Vagina (tissue), 2 donors: ENCODE data around the gene MYLK. TPM values are rescaled to one million over a fixed set of nuclear protein-coding genes. Genes with fewer than 3 reads are reported as not detected.

Experiments
- DNase-seq, 2 donors: peaks; one replicate each; pipeline ENCODE4 v3.0.0-alpha.2; 2017; ENCODE audit errors: extremely low spot score in 2 of 2
- H3K27ac ChIP-seq: fragments of 200-600 bp; sonication (generic); one replicate; pipeline ENCODE4 v1.5.1; 2019
- H3K27me3 ChIP-seq: fragments of 200-600 bp; sonication (generic); one replicate; pipeline ENCODE4 v1.5.1; 2019
- H3K36me3 ChIP-seq, 2 donors: fragments of 200-600 bp; sonication (generic); one replicate each; pipeline ENCODE4 v1.5.1; 2017 to 2019
- H3K4me1 ChIP-seq: fragments of 200-600 bp; sonication (generic); one replicate; pipeline ENCODE4 v1.5.1; 2019
- H3K4me3 ChIP-seq, 2 donors: fragments of 200-600 bp; sonication (generic); 1 replicate in 1 of 2; 2 replicates in 1 of 2; pipeline ENCODE4 v1.5.1; 2016 to 2019
- H3K9me3 ChIP-seq: fragments of 200-600 bp; sonication (generic); one replicate; pipeline ENCODE4 v1.5.1; 2019
- POLR2A ChIP-seq, 2 donors: fragments of 450-650 bp; IDR thresholded peaks; one replicate each; pipeline ENCODE4 v1.6.1; 2017; ENCODE audit warnings: antibody characterized with exemption in 2 of 2, mild to moderate bottlenecking in 2 of 2, moderate library complexity in 2 of 2
- POLR2AphosphoS5 ChIP-seq, 2 donors: sonication (generic); formaldehyde crosslinking; IDR thresholded peaks; one replicate each; pipeline ENCODE4 v1.9.0; 2017; ENCODE audit warnings: antibody characterized with exemption in 2 of 2, mild to moderate bottlenecking in 2 of 2, low read depth in 1 of 2; ENCODE audit not compliant: insufficient read depth in 1 of 2
- intact Hi-C: fragments of 100-400 bp; cut with DNase I; formaldehyde crosslinking; loops from one replicate; pipeline ENCODE4 v1.15.1; 2023
- total RNA-seq: library from RNA; depleted of rRNA; stranded (reverse); fragments of >200 nt; gene quantifications from one replicate; pipeline ENCODE4 v1.2.3, GENCODE V29; 2016
- TF ChIP-seq, protein P1 (sequence below), 3 experiments: fragments of 450-650 bp in 2 of 3; fragments of 200-600 bp in 1 of 3; sonication (generic) in 1 of 3; IDR thresholded peaks; one replicate each; pipeline ENCODE4 v1.5.1; 2017 to 2019; ENCODE audit warnings: antibody characterized with exemption in 3 of 3, mild to moderate bottlenecking in 2 of 3, moderate library complexity in 2 of 3

The MYLK gene
- total RNA-seq, 1 donor from 2014 or later: 352 TPM

DNA sequence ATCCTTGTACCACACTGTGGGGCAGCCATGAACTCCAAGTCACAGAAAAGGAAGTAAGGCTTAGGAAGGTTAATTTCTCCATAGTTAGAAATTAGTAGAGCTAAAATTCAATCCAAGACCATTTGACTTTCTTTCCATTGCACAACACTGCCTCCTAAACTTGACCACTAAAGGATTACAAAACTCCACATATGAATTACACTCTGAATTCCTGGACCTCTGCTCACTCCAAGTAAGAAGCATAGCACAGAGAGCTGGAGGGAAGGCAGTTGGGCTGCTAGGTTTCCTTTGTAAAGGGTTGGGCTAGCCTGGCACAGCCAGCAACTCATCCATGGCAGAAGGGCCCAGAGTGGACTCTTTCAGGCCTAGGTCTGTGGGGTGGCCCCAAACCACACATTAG lies 134.4 kb downstream of the MYLK start:
- no peak overlapping the region for H3K27ac ChIP-seq
- intact Hi-C loops: no loop called here

DNA sequence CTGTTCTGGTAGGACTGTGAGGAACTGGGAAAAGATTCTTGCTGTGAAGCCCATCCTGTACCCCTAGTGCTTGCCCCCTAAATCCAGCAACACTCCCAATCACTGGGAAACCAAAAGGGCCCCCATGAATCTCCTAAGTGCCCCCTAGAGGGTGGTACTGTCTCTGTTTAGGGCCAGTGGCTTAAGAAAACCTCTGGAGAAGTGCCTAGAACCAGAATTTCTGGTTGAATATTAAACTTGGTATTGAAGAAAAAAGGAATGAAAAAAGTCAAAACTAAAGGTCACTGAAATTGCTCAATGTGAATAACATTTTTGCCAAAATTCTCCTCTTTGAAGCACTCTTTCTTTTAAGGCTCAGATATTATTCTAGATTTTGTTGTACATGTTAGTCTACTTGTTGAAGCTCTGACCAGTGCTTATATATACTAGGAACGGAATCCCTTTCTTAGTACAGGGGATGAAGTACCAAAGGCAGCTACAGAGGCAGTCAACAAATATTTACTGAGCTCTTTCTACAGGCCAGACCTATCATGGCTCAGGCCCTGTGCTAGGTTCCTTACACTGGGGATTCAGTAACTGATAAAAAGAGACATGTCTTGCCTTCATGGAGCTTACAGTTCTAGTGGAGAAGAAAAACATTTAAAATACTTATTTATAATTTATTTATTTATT lies 138.8 kb downstream of the MYLK start:
- Histone ChIP-seq H3K9me3 (no peaks in the 10 kb centered on the region), H3K4me1 (peaks cover 7% of the 10 kb centered on the region), H3K36me3 (no peaks in the 10 kb centered on the region), H3K27me3 (no peaks in the 10 kb centered on the region), H3K4me3 (no peak overlapping the region), H3K27ac (no peak overlapping the region)
- TF ChIP-seq POLR2A (IDR thresholded peaks at IDR 0.05) (no peak), POLR2AphosphoS5 (IDR thresholded peaks at IDR 0.05; ENCODE audit: insufficient read depth in 1 of 2, low read depth in 1 of 2) (no peak)
- intact Hi-C loops: loop anchor here (1.0 kb wide), 1 partner anchor 41 kb away; no protein-coding TSS in a partner anchor
- no peak for DNase-seq

More for the DNA sequence above, 134.4 kb downstream of the MYLK start:
- no peaks in the 10 kb centered on the region for H3K9me3 ChIP-seq
- peaks cover 12% of the 10 kb centered on the region for H3K4me1 ChIP-seq
- no peaks in the 10 kb centered on the region for H3K27me3 ChIP-seq
- TF ChIP-seq, protein P1, sequence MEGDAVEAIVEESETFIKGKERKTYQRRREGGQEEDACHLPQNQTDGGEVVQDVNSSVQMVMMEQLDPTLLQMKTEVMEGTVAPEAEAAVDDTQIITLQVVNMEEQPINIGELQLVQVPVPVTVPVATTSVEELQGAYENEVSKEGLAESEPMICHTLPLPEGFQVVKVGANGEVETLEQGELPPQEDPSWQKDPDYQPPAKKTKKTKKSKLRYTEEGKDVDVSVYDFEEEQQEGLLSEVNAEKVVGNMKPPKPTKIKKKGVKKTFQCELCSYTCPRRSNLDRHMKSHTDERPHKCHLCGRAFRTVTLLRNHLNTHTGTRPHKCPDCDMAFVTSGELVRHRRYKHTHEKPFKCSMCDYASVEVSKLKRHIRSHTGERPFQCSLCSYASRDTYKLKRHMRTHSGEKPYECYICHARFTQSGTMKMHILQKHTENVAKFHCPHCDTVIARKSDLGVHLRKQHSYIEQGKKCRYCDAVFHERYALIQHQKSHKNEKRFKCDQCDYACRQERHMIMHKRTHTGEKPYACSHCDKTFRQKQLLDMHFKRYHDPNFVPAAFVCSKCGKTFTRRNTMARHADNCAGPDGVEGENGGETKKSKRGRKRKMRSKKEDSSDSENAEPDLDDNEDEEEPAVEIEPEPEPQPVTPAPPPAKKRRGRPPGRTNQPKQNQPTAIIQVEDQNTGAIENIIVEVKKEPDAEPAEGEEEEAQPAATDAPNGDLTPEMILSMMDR (IDR thresholded peaks at IDR 0.05): no peak
- TF ChIP-seq POLR2A (IDR thresholded peaks at IDR 0.05) (no peak), POLR2AphosphoS5 (IDR thresholded peaks at IDR 0.05; ENCODE audit: insufficient read depth in 1 of 2, low read depth in 1 of 2) (no peak)
- no peaks in the 10 kb centered on the region for H3K36me3 ChIP-seq
- DNase-seq: no peak
- H3K4me3 ChIP-seq: no peak overlapping the region

DNA sequence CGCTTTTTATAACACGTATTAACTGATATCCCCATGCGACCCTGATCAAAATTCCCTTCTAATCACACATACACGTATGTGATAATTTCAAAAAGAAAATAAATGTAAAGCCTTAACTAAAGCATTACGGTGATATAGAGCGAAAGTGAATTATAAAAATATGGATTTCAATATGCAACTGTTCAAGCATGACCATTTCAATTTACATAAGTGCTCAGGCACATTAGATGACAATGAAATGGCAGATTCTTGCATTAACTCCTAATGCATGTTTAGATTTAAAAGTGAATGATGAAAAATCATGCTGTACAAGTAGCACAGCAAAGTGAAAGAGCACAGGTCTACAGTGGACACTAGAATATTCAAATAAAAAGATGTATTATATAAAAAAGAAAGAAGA lies 140.1 kb downstream of the MYLK start:
- no peak for DNase-seq
- intact Hi-C loops: no loop called here
- TF ChIP-seq POLR2AphosphoS5 (IDR thresholded peaks at IDR 0.05; ENCODE audit: insufficient read depth in 1 of 2, low read depth in 1 of 2) (no peak), POLR2A (IDR thresholded peaks at IDR 0.05) (no peak)
- TF ChIP-seq, protein P1 (IDR thresholded peaks at IDR 0.05): no peak
- Histone ChIP-seq H3K4me3 (no peak overlapping the region), H3K36me3 (no peaks in the 10 kb centered on the region), H3K4me1 (peaks cover 8% of the 10 kb centered on the region), H3K27ac (no peak overlapping the region), H3K27me3 (no peaks in the 10 kb centered on the region), H3K9me3 (no peaks in the 10 kb centered on the region)

DNA sequence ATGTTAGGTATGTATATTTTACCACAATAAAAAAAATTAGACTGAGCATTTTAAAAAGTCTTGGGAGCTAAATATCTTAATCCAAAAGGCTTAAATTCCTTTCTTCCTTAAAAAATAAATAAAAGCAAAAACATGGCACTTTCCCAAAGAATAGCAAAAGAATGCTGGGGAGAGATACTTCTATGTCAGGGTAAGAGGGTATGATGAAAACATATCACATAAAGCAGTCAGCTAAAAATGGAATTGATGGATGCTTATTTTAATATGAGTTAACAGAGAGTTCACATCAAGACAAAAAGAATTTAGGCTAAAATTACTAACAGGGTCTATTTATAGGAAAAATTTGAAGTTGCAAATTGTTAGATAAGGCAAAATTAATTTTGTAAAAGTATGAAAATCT lies 141.0 kb downstream of the MYLK start:
- H3K9me3 ChIP-seq: no peaks in the 10 kb centered on the region
- no peak for DNase-seq
- intact Hi-C loops: no loop called here
- H3K27me3 ChIP-seq: no peaks in the 10 kb centered on the region
- no peak overlapping the region for H3K4me3 ChIP-seq
- H3K4me1 ChIP-seq: peaks cover 8% of the 10 kb centered on the region
- TF ChIP-seq POLR2AphosphoS5 (IDR thresholded peaks at IDR 0.05; ENCODE audit: insufficient read depth in 1 of 2, low read depth in 1 of 2) (no peak), POLR2A (IDR thresholded peaks at IDR 0.05) (no peak)
- TF ChIP-seq, protein P1 (IDR thresholded peaks at IDR 0.05): no peak
- H3K36me3 ChIP-seq: no peaks in the 10 kb centered on the region
- no peak overlapping the region for H3K27ac ChIP-seq

DNA sequence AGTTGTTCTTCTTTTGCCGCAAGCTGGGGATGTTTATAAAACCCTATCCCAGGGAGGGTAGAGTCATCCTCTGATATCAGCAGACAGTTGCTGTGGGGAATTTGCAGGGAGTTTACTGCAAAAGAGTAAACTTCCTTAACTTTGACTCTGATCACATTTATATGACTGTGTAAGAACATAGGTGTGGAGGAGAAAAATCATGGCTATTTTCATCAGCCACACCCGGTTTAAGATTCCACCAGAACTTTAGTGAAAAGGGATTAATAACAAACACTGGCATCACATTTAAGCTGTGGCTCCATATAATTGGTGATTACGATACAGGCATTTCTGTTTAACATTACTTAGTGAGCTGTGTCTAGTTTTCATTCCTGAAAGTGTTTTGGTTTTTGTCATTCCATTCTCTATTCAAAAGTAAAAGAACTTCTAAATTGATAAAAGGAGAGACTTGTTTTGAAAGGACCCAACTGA lies 143.1 kb downstream of the MYLK start:
- TF ChIP-seq, protein P1 (IDR thresholded peaks at IDR 0.05): no peak
- TF ChIP-seq POLR2AphosphoS5 (IDR thresholded peaks at IDR 0.05; ENCODE audit: insufficient read depth in 1 of 2, low read depth in 1 of 2) (no peak), POLR2A (IDR thresholded peaks at IDR 0.05) (no peak)
- intact Hi-C loops: no loop called here
- Histone ChIP-seq H3K27ac (no peak overlapping the region), H3K4me3 (no peak overlapping the region), H3K27me3 (no peaks in the 10 kb centered on the region), H3K9me3 (no peaks in the 10 kb centered on the region), H3K36me3 (no peaks in the 10 kb centered on the region), H3K4me1 (peaks cover 8% of the 10 kb centered on the region)
- no peak for DNase-seq
